CD14-positive monocyte (primary cell): ENCODE results near the gene SYNDIG1. TPM values are rescaled to one million over a fixed set of nuclear protein-coding genes. Genes with fewer than 3 reads are reported as not detected.

Experiments used
- DNase-seq, 3 donors: peaks; one replicate each; pipeline ENCODE4 v3.0.0-alpha.2; 2011 to 2022
- H2AFZ ChIP-seq: 2 replicates; pipeline ENCODE4 v1.6.0; 2012; ENCODE audit warnings: mild to moderate bottlenecking, low read depth, low read length, inconsistent platforms; ENCODE audit not compliant: insufficient read depth, poor library complexity, severe bottlenecking
- H3K27ac ChIP-seq, 2 donors: 1 replicate in 1 of 2; 2 replicates in 1 of 2; pipeline ENCODE4 v1.5.1; 2012 to 2013; ENCODE audit warnings: low read length in 2 of 2, control low read depth in 1 of 2, inconsistent platforms in 1 of 2, low read depth in 1 of 2, mild to moderate bottlenecking in 1 of 2
- H3K27me3 ChIP-seq, 2 donors: one replicate each; pipeline versions ENCODE4 v1.6.0 to v1.6.1; 2011 to 2013; ENCODE audit warnings: low read length in 2 of 2; ENCODE audit not compliant: control insufficient read depth in 2 of 2, insufficient read depth in 2 of 2
- H3K36me3 ChIP-seq, 2 donors: replicated peaks in 1 of 2; 1 replicate in 1 of 2; 2 replicates in 1 of 2; pipeline versions ENCODE4 v1.5.1 to v1.6.1; 2012 to 2013; ENCODE audit warnings: low read length in 2 of 2, control low read depth in 1 of 2, inconsistent platforms in 1 of 2, mild to moderate bottlenecking in 1 of 2; ENCODE audit not compliant: insufficient read depth in 2 of 2, control insufficient read depth in 1 of 2
- H3K4me1 ChIP-seq, 2 donors: 1 replicate in 1 of 2; 2 replicates in 1 of 2; pipeline versions ENCODE4 v1.5.1 to v1.6.1; 2012 to 2013; ENCODE audit warnings: low read length in 2 of 2, control low read depth in 1 of 2, inconsistent platforms in 1 of 2, mild to moderate bottlenecking in 1 of 2, moderate library complexity in 1 of 2; ENCODE audit not compliant: insufficient read depth in 2 of 2, control insufficient read depth in 1 of 2
- H3K4me2 ChIP-seq: replicated peaks from 2 replicates; pipeline ENCODE3; 2012; ENCODE audit warnings: low read length, moderate library complexity, mild to moderate bottlenecking; ENCODE audit not compliant: poor library complexity, severe bottlenecking; ENCODE audit errors: extremely low read depth
- H3K4me3 ChIP-seq, 3 experiments: fragments of 200-600 bp in 1 of 3; sonication (generic) in 1 of 3; replicated peaks in 1 of 3; 1 replicate in 2 of 3; 2 replicates in 1 of 3; pipeline ENCODE4 v1.5.1; 2011 to 2013; ENCODE audit warnings: low read length in 3 of 3, mild to moderate bottlenecking in 3 of 3, control low read depth in 2 of 3, low read depth in 2 of 3, inconsistent platforms in 1 of 3, moderate library complexity in 1 of 3
- H3K79me2 ChIP-seq: 2 replicates; pipeline ENCODE4 v1.6.0; 2012; ENCODE audit warnings: mild to moderate bottlenecking, control low read depth, inconsistent platforms, low read length, moderate library complexity; ENCODE audit not compliant: insufficient read depth
- H3K9ac ChIP-seq: 2 replicates; pipeline ENCODE4 v1.6.0; 2017; ENCODE audit warnings: low read length, mild to moderate bottlenecking; ENCODE audit not compliant: insufficient read depth, poor library complexity, severe bottlenecking
- H3K9me3 ChIP-seq, 2 donors: replicated peaks in 1 of 2; 1 replicate in 1 of 2; 2 replicates in 1 of 2; pipeline versions ENCODE4 v1.5.1 to v1.6.1; 2012 to 2013; ENCODE audit warnings: low read length in 2 of 2, control low read depth in 1 of 2; ENCODE audit not compliant: control insufficient read depth in 1 of 2, insufficient read depth in 1 of 2
- H4K20me1 ChIP-seq: 2 replicates; pipeline ENCODE4 v1.6.0; 2012; ENCODE audit warnings: mild to moderate bottlenecking, low read length, control low read depth, moderate library complexity; ENCODE audit not compliant: insufficient read depth
- H3K27ac Mint-ChIP-seq, 7 donors: one replicate each; pipeline ENCODE4 v1.8.0; 2020; ENCODE audit warnings: mild to moderate bottlenecking in 7 of 7, mixed read lengths in 7 of 7, moderate library complexity in 6 of 7, inconsistent platforms in 2 of 7
- H3K27me3 Mint-ChIP-seq, 3 donors: one replicate each; pipeline ENCODE4 v1.8.0; 2021 to 2022; ENCODE audit warnings: low read depth in 3 of 3, mild to moderate bottlenecking in 3 of 3, mixed read lengths in 3 of 3, moderate library complexity in 3 of 3, inconsistent platforms in 1 of 3
- H3K36me3 Mint-ChIP-seq, 2 donors: one replicate each; pipeline ENCODE4 v1.8.0; 2020; ENCODE audit warnings: mixed read lengths in 2 of 2, inconsistent platforms in 1 of 2, mild to moderate bottlenecking in 1 of 2
- H3K4me1 Mint-ChIP-seq: one replicate; pipeline ENCODE4 v1.8.0; 2020; ENCODE audit warnings: mild to moderate bottlenecking, mixed read lengths
- H3K4me3 Mint-ChIP-seq, 2 donors: one replicate each; pipeline ENCODE4 v1.8.0; 2020; ENCODE audit warnings: mild to moderate bottlenecking in 2 of 2, mixed read lengths in 2 of 2, moderate library complexity in 1 of 2
- H3K9me3 Mint-ChIP-seq, 7 donors: one replicate each; pipeline ENCODE4 v1.8.0; 2020 to 2022; ENCODE audit warnings: mixed read lengths in 7 of 7, mild to moderate bottlenecking in 6 of 7, moderate library complexity in 6 of 7, inconsistent platforms in 2 of 7
- WGBS: methylation state at CpG from one replicate; pipeline ENCODE4 v1.1.5; 2013; ENCODE audit warnings: missing lambda C conversion rate; ENCODE audit not compliant: insufficient coverage; 5-methylcytosine and 5-hydroxymethylcytosine counted together
- intact Hi-C, 2 donors: fragments of 100-400 bp; cut with micrococcal nuclease; formaldehyde crosslinking; loops; one replicate each; pipeline versions ENCODE4 v1.15.0 to v1.15.1; 2023
- polyA plus RNA-seq, 3 donors: library from polyadenylated mRNA; depleted of rRNA in 1 of 3; unstranded in 2 of 3; stranded (reverse) in 1 of 3; fragments of 300-500 nt in 2 of 3; fragments of >200 nt in 1 of 3; fragmentation: Illumina TruSeq in 2 of 3; gene quantifications; 1 replicate in 2 of 3; 2 replicates in 1 of 3; pipeline ENCODE4 v1.2.3, GENCODE V29; 2012 to 2021
- TF ChIP-seq, protein P1 (sequence below): fragments of 200-600 bp; IDR thresholded peaks from one replicate; pipeline ENCODE4 v1.8.0; 2022; ENCODE audit warnings: antibody characterized with exemption, mild to moderate bottlenecking

The SYNDIG1 gene
- polyA plus RNA-seq, 3 donors: not detected

- no peak overlapping the region for H3K4me3 ChIP-seq
- Mint-ChIP-seq H3K27ac (no peak overlapping the region), H3K4me1 (no peaks in the 10 kb centered on the region), H3K4me3 (no peak overlapping the region), H3K9me3 (no peaks in the 10 kb centered on the region), H3K36me3 (no peaks in the 10 kb centered on the region), H3K27me3 (peaks cover 0 to 5% (median 4%) of the 10 kb centered on the region in 3 donors)
- no peak for DNase-seq
- H3K27me3 ChIP-seq: no peaks in the 10 kb centered on the region
- H3K4me1 ChIP-seq: no peaks in the 10 kb centered on the region
- no peaks in the 10 kb centered on the region for H3K79me2 ChIP-seq
- no CpG with 5 or more reads among the region's 6 CpGs for WGBS
- intact Hi-C loops: no loop called here
- no peaks in the 10 kb centered on the region for H3K9me3 ChIP-seq
- H3K36me3 ChIP-seq: no peaks in the 10 kb centered on the region
- H2AFZ ChIP-seq: no peak overlapping the region
- no peak overlapping the region for H3K4me2 ChIP-seq
- TF ChIP-seq, protein P1, sequence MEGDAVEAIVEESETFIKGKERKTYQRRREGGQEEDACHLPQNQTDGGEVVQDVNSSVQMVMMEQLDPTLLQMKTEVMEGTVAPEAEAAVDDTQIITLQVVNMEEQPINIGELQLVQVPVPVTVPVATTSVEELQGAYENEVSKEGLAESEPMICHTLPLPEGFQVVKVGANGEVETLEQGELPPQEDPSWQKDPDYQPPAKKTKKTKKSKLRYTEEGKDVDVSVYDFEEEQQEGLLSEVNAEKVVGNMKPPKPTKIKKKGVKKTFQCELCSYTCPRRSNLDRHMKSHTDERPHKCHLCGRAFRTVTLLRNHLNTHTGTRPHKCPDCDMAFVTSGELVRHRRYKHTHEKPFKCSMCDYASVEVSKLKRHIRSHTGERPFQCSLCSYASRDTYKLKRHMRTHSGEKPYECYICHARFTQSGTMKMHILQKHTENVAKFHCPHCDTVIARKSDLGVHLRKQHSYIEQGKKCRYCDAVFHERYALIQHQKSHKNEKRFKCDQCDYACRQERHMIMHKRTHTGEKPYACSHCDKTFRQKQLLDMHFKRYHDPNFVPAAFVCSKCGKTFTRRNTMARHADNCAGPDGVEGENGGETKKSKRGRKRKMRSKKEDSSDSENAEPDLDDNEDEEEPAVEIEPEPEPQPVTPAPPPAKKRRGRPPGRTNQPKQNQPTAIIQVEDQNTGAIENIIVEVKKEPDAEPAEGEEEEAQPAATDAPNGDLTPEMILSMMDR: no peak
- no peak overlapping the region for H3K9ac ChIP-seq
- H3K27ac ChIP-seq: no peak overlapping the region
- no peaks in the 10 kb centered on the region for H4K20me1 ChIP-seq
These were observed 190.4 kb downstream of the SYNDIG1 start for GRCh38 chr20:24659835-24660234.

GRCh38 chr20:24660651-24661050, 191.2 kb downstream of the SYNDIG1 start:
- no peaks in the 10 kb centered on the region for H3K4me1 Mint-ChIP-seq
- no peak overlapping the region for H3K4me3 Mint-ChIP-seq
- Histone ChIP-seq H3K27ac (no peak overlapping the region), H3K4me3 (no peak overlapping the region), H2AFZ (no peak overlapping the region), H3K36me3 (no peaks in the 10 kb centered on the region), H3K9me3 (no peaks in the 10 kb centered on the region), H3K4me1 (no peaks in the 10 kb centered on the region), H3K4me2 (no peak overlapping the region), H3K27me3 (no peaks in the 10 kb centered on the region), H4K20me1 (no peaks in the 10 kb centered on the region), H3K9ac (no peak overlapping the region), H3K79me2 (no peaks in the 10 kb centered on the region)
- DNase-seq: no peak
- no peak overlapping the region for H3K27ac Mint-ChIP-seq
- TF ChIP-seq, protein P1: no peak
- intact Hi-C loops: no loop called here
- no peaks in the 10 kb centered on the region for H3K9me3 Mint-ChIP-seq
- 88% methylated on average over 8 of the region's 8 CpGs for WGBS
- H3K36me3 Mint-ChIP-seq: no peaks in the 10 kb centered on the region
- peaks cover 0 to 5% (median 4%) of the 10 kb centered on the region in 3 donors for H3K27me3 Mint-ChIP-seq
